ENCODE data around the gene LSG1. TPM values are rescaled to one million over a fixed set of nuclear protein-coding genes. Genes with fewer than 3 reads are reported as not detected.

The LSG1 gene
- total RNA-seq (2014; rRNA removed; shearing (Covaris generic)): 31.4 and 34.9 TPM in 2 replicates
- 52.6 and 92.4 TPM in 2 replicates for polyA plus RNA-seq (2014; cell fraction: nucleus; rRNA removed)

DNA sequence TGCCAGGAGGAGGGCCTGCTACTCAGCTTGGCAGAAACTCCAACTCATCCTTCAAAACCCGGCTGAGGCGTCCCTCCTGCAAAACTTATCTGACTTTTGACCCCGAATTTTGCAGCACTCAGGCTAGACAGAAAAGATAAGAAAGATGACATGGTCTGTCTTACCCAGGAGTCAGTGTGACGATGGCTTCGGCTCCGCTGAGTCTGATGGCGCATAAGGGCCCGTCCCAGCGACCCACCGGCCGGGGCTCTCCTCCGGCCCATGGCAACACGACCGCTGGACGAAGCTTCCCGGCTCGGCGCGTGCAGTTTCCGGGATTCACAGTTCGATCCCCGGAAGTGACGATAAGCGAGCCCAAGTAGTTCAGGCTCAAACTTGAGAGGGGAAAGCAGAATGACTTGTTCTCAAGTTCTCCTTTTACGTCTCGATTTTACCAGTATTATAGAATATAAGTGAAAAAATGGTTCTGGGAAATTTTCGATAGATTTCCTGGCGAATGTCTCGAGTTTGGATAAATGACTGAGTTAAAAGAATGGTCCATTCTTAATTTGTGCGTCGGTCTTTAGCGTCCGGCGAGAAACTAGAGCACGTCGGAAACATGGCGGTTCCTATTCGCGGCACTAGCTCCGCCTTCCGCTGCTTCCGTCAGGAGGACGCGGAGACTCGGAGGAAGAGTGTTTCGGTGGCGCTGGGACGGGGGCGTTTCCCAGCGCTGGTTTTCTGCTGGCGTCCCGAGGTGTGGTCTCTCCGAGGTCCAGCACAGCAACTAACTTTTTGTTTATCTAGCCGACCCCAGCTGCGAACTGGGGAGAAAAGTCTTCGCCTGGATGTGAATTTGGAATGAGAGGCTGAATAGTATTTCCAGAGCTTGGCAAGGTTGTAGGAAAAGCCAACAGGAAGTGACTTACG lies at the start of gene LSG1:
TSS of gene LSG1 (minus strand) at position 292 of the 909 bp plus-strand sequence. CDS start at position 263, 29 bp downstream.
- peak; percentile 89 for DNase-seq (ENCODE audit: extremely low read depth, low read depth)

- DNase-seq (ENCODE audit: extremely low read depth, low read depth): no peak
Measured at GRCh38 chr3:194720048-194720447, 48.1 kb upstream of the LSG1 start.

- no peak for DNase-seq (ENCODE audit: extremely low read depth, low read depth)
Measured at GRCh38 chr3:194718079-194718478, 46.1 kb upstream of the LSG1 start.

DNA sequence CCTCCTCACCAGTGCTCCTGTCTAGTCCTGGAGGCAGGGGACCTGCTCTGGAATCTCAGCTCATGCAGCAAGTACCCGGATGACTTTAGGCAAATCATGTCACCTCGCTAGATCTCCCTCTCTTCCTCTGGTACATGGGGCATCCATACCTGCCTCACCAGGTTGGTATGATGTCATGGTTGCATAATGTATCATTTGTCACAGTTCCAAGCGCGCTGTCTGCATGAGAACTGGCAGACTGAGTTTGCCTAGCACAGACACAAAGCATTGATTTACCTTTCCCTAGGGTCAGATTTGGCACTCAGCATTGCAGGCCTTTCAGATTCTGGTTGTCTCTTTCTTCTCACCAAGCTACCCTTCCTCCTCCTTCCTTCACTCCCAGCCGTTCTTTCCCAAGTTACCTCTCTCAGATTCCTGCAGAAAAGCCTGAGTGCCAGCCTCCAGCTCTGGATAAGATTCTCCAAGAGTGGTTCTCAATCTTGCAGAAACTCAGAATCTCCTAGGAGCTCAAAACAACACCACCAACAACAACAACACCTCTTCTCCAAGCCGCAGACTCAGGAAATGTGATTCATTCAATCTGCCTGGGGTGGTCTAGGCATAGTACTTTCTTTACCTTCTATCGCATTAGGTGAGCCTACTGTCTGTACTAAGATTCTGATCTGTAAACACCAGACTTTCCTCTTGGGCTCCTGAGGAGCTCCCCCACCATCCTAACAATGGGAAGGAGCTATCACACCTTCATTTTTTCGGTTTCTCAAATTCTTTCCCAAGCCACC lies 43.2 kb upstream of the LSG1 start:
- no peak for DNase-seq (ENCODE audit: extremely low read depth, low read depth)

DNA sequence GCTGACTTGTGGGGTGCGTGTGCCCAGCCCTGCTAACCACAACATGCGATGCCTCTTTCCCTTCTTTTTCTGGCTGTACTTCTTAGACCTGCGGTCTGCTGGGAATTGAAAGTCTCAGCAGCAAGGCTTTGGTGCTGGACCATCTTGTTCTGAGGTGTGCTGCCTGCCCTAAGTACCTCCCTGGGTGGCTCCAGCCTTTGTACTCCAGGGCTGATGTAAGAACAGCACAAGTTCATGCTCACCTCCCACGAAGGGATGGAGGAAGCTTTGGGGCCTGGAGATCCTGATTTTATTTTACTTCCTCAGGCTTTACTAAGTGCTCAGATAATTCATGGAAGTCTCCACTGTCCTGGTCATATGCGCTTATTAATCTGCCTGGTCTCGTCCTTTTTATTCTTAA lies 42.6 kb upstream of the LSG1 start:
- no peak for DNase-seq (ENCODE audit: extremely low read depth, low read depth)

DNA sequence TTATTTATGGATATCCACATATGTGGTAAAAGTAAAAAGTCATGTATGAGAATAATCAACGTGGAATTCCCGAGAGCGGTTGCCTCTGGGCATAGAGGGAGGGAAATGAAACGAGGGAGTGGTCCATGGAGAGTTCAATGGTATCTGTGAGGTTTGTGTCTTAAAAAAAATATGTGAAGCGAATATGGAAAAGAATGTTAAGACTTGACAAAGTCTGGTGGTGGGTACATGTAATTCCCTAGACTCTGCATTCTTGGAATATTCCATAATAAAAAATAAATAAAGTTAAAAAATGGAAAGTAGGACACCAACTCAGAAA lies 42.1 kb upstream of the LSG1 start:
- DNase-seq (ENCODE audit: extremely low read depth, low read depth): no peak

DNA sequence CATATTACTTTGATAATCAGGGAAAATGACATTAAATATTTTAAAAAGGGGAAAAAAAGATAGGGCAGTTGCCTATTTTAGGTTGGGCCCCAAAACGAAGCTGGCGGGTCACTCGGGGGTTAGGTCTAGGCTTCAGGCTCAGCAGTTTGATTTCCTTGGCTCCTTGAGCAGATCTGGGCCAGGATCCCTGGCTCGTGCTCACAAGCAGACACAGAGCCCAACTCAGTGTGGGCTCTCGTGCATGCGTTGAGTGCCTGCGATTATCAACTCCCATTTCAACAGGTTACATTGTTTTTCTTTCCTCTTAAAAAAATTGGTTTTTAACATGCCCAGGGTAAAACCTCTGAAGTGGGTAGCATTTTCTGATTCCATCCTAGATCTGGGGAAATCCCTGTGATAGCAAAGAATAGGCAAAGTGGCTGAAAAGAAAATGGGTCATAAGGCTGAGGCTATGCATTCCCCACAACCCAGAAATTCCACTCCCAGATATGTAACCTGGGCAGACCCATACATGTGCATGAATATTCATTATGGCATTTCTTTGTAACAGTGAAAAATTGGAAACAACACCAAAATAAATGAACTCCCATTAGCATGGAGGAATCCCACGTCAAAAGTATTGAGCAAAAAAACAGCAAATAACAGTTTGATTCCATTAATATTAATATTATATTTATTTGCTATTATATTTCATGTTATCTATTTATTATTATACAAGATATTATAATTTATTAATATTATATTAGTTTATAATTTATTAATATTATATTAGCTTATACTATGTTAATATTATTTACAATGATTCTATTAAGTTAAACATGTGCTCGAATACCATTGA lies 41.5 kb upstream of the LSG1 start:
- DNase-seq (ENCODE audit: extremely low read depth, low read depth): no peak

- DNase-seq (ENCODE audit: extremely low read depth, low read depth): peak; percentile 3
Measured at GRCh38 chr3:194711913-194712312, 39.9 kb upstream of the LSG1 start.

GRCh38 chr3:194711286-194711685 lies 39.3 kb upstream of the LSG1 start:
- no peak for DNase-seq (ENCODE audit: extremely low read depth, low read depth)

DNA sequence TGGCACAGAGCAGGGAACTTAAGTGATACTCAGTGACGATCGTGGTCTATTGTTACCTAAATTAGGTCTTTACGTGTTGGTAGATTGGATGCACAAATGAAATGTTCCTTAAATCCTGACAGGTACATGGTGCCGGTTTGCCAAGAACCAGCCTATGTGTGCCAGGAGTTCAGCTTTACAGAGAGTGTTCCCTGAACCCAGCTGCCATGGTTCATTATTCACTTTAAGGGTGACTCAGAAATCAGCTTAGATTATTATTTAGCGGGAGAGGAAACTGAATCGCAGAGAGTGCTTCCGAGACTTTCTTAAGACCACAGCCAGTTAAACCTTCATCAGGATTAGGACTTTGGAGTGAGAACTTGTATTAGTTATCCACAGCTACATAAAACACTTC lies 35.2 kb upstream of the LSG1 start:
- no peak for DNase-seq (ENCODE audit: extremely low read depth, low read depth)

DNA sequence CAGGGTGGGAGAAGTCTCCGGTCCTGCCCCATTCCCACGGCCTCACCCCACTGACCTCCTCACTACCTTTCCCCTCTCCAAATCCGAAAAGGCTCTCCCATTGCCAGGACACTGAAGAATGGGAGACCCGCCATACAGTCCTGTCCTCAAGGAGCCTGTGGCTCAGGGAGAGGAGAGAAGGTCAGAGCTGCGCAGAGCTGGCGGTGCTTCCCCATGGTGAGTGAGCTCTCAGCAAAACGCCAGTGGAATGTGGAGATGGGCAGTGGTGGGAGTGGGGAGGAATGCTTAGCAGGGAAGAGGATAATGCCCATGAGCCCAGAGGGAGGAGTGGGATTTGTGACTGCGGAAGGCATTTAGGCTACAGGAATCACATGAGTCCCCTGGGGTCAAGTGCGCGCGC lies 33.8 kb upstream of the LSG1 start:
- no peak for DNase-seq (ENCODE audit: extremely low read depth, low read depth)

DNA sequence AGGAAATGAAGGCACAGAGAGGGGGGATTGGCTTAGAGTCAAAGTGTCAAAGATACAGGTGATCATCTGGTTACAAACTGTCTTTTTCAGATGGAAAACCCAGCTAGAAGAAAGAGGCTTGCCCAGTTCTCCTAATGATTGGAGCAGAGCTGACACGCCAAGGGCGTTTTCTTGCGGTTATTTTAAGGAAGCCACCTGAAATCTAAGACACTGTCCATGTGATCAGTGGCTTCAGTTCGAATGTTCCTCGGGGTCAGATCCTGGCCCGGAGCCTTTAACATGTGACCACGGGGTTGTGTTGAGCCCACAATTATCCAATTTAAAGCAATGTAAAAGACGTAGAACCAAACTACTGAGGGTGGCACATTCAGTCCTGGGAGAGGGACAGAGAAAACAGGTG lies 33.2 kb upstream of the LSG1 start:
- DNase-seq (ENCODE audit: extremely low read depth, low read depth): no peak

- DNase-seq (ENCODE audit: extremely low read depth, low read depth): no peak
Measured at GRCh38 chr3:194702545-194702944, 30.6 kb upstream of the LSG1 start.

GRCh38 chr3:194696702-194697101 lies 24.7 kb upstream of the LSG1 start:
- no peak for DNase-seq (ENCODE audit: extremely low read depth, low read depth)

GRCh38 chr3:194691481-194692283 lies 19.7 kb upstream of the LSG1 start:
- no peak for DNase-seq (ENCODE audit: extremely low read depth, low read depth)

GRCh38 chr3:194690501-194691372 lies 18.7 kb upstream of the LSG1 start:
- no peak for DNase-seq (ENCODE audit: extremely low read depth, low read depth)

DNA sequence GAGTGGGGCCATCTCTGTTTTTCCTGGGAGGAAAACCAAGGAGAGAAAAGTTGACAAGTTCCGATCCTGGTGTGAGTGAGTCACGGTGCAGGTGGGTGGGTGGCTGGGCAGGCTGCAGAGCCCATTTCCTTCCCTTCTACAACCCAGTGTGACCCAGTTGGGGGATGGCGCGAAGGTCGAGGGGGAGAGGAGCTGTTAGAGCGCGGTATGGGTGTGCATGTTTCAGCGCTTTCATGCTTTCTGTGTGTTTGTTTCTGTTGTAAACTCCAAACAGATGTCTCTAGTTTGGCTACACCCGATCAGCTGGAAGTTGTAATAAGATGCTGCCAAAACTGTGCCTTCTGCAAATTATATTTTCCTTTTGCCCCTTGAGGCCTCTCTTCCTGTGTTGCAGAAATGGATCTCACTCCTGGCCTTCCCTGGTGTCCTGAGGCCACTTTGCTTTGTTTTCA lies 17.5 kb upstream of the LSG1 start:
- DNase-seq (ENCODE audit: extremely low read depth, low read depth): no peak

DNA sequence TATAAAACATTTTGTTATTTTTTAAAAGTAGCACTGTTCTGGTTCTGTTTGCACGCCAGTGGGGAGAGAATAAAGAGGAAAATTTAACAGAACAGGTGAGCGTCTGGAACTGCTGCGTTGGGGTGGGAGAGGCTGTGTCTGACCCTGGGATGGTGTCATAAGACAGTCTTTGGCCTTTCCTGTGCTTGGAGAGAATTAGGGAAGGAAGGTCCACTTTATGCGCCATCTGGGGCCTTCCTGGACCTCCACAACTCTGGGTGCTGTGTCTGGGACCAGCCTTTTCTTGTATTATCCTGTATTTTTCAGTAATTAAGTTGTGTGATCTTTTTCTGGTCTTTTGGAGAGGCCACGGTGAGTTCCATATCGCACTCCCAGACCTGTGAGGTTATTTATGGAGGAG lies 17.0 kb upstream of the LSG1 start:
- no peak for DNase-seq (ENCODE audit: extremely low read depth, low read depth)

GRCh38 chr3:194688200-194688740 lies 16.3 kb upstream of the LSG1 start:
- no peak for DNase-seq (ENCODE audit: extremely low read depth, low read depth)
